ENCODE results near the gene ZEB2. TPM values are rescaled to one million over a fixed set of nuclear protein-coding genes. Genes with fewer than 3 reads are reported as not detected.

ZEB2 gene
- total RNA-seq, 1 donor from 2014 or later, result 106 TPM

- Histone ChIP-seq H3K4me2 (no peak overlapping the region), H3K9me3 (ENCODE audit: low read depth) (no peaks in the 10 kb centered on the region), H3K79me2 (ENCODE audit: low read depth) (peaks cover 100% of the 10 kb centered on the region), H2AFZ (replicated peaks) (no peak overlapping the region), H3K36me3 (peaks cover 5% of the 10 kb centered on the region), H3K27ac (no peak overlapping the region), H3K27me3 (no peaks in the 10 kb centered on the region), H3K4me3 (no peak overlapping the region), H3K4me1 (peaks cover 40% of the 10 kb centered on the region), H3K9ac (no peak overlapping the region), H3F3A (ENCODE audit: low read depth) (peaks cover 5% of the 10 kb centered on the region), H4K20me1 (ENCODE audit: low read depth) (peaks cover 89% of the 10 kb centered on the region)
- H3K27me3 Mint-ChIP-seq (ENCODE audit: insufficient read depth, low read depth), result no peaks in the 10 kb centered on the region
- no peak for TF ChIP-seq CTCF (IDR thresholded peaks at IDR 0.05)
- TF ChIP-seq EZH2 (IDR thresholded peaks at IDR 0.05), result no peak
- no peak for TF ChIP-seq EZH2phosphoT487 (IDR thresholded peaks at IDR 0.05)
- DNase-seq (ENCODE audit: low spot score), result no peak
- H3K4me3 Mint-ChIP-seq, result no peak overlapping the region
- H3K4me1 Mint-ChIP-seq, result peaks cover 63% of the 10 kb centered on the region
- no peak overlapping the region for H3K27ac Mint-ChIP-seq
- H3K9me3 Mint-ChIP-seq, result no peaks in the 10 kb centered on the region
- H3K36me3 Mint-ChIP-seq, result peaks cover 8% of the 10 kb centered on the region
Observed at GRCh38 chr2:144463266-144463665, 56.7 kb downstream of the ZEB2 start.

GRCh38 chr2:144462266-144462665, 57.7 kb downstream of the ZEB2 start:
- Histone ChIP-seq H3K9ac (no peak overlapping the region), H3K27ac (no peak overlapping the region)
- H3K27ac Mint-ChIP-seq, result peak overlapping the region; percentile 61

GRCh38 chr2:144461308-144461766, 58.6 kb downstream of the ZEB2 start:
- Mint-ChIP-seq H3K36me3 (peaks cover 8% of the 10 kb centered on the region), H3K9me3 (no peaks in the 10 kb centered on the region), H3K4me3 (peak overlapping the region; percentile 57), H3K4me1 (peaks cover 60% of the 10 kb centered on the region), H3K27ac (peak overlapping the region; percentile 94), H3K27me3 (ENCODE audit: insufficient read depth, low read depth) (no peaks in the 10 kb centered on the region)
- H4K20me1 ChIP-seq (ENCODE audit: low read depth), result peaks cover 89% of the 10 kb centered on the region
- no peak overlapping the region for H2AFZ ChIP-seq (replicated peaks)
- DNase-seq (ENCODE audit: low spot score), result no peak
- H3K27me3 ChIP-seq, result no peaks in the 10 kb centered on the region
- H3K9ac ChIP-seq, result no peak overlapping the region
- no peaks in the 10 kb centered on the region for H3K9me3 ChIP-seq (ENCODE audit: low read depth)
- H3K4me1 ChIP-seq, result peaks cover 35% of the 10 kb centered on the region
- H3F3A ChIP-seq (ENCODE audit: low read depth), result peaks cover 6% of the 10 kb centered on the region
- TF ChIP-seq EZH2 (IDR thresholded peaks at IDR 0.05), result no peak
- no peak for TF ChIP-seq CTCF (IDR thresholded peaks at IDR 0.05)
- no peak for TF ChIP-seq EZH2phosphoT487 (IDR thresholded peaks at IDR 0.05)
- H3K4me3 ChIP-seq, result no peak overlapping the region
- H3K4me2 ChIP-seq, result no peak overlapping the region
- peaks cover 5% of the 10 kb centered on the region for H3K36me3 ChIP-seq
- H3K79me2 ChIP-seq (ENCODE audit: low read depth), result peaks cover 100% of the 10 kb centered on the region
- no peak overlapping the region for H3K27ac ChIP-seq

More at GRCh38 chr2:144462266-144462665, 57.7 kb downstream of the ZEB2 start:
- H3K36me3 ChIP-seq, result peaks cover 5% of the 10 kb centered on the region
- H3K27me3 ChIP-seq, result no peaks in the 10 kb centered on the region
- peaks cover 100% of the 10 kb centered on the region for H3K79me2 ChIP-seq (ENCODE audit: low read depth)
- H3K4me1 ChIP-seq, result peaks cover 37% of the 10 kb centered on the region
- H3K4me1 Mint-ChIP-seq, result peaks cover 62% of the 10 kb centered on the region
- H3K36me3 Mint-ChIP-seq, result peaks cover 8% of the 10 kb centered on the region
- H3F3A ChIP-seq (ENCODE audit: low read depth), result peaks cover under 1% of the 10 kb centered on the region
- TF ChIP-seq EZH2phosphoT487 (IDR thresholded peaks at IDR 0.05) (no peak), EZH2 (IDR thresholded peaks at IDR 0.05) (no peak), CTCF (IDR thresholded peaks at IDR 0.05) (no peak)
- DNase-seq (ENCODE audit: low spot score), result no peak
- H3K4me3 ChIP-seq, result no peak overlapping the region
- H3K4me3 Mint-ChIP-seq, result no peak overlapping the region
- no peak overlapping the region for H2AFZ ChIP-seq (replicated peaks)
- peaks cover 89% of the 10 kb centered on the region for H4K20me1 ChIP-seq (ENCODE audit: low read depth)
- no peaks in the 10 kb centered on the region for H3K9me3 Mint-ChIP-seq
- no peak overlapping the region for H3K4me2 ChIP-seq
- H3K9me3 ChIP-seq (ENCODE audit: low read depth), result no peaks in the 10 kb centered on the region
- no peaks in the 10 kb centered on the region for H3K27me3 Mint-ChIP-seq (ENCODE audit: insufficient read depth, low read depth)
